Calu3 (cell line): ENCODE measurements around the gene REPS2. TPM values are rescaled to one million over a fixed set of nuclear protein-coding genes. Genes with fewer than 3 reads are reported as not detected.

Source experiments
- BruUV-seq: library from RNA; stranded (reverse); fragments of 400-500 nt; replicated peaks from 2 replicates; lab custom pipeline; 2021; lab: Mats Ljungman, UMichigan
- CTCF ChIA-PET: fragments of 300-600 bp; sonication (Branson Sonifier 250); formaldehyde crosslinking; loops from one replicate; lab custom pipeline; 2022; ENCODE audit warnings: antibody characterized with exemption; lab: Charles Lee
- DNase-seq: peaks from one replicate; pipeline ENCODE4 v3.0.0; 2022
- H3K27ac Mint-ChIP-seq: one replicate; pipeline ENCODE4 v1.8.0; 2022; ENCODE audit warnings: mixed read lengths; ENCODE audit not compliant: unreplicated experiment
- H3K27me3 Mint-ChIP-seq: one replicate; pipeline ENCODE4 v1.8.0; 2022; ENCODE audit warnings: mixed read lengths; ENCODE audit not compliant: unreplicated experiment
- H3K36me3 Mint-ChIP-seq: one replicate; pipeline ENCODE4 v1.8.0; 2022; ENCODE audit warnings: mild to moderate bottlenecking, moderate library complexity, mixed read lengths; ENCODE audit not compliant: insufficient read depth, unreplicated experiment
- H3K4me1 Mint-ChIP-seq: one replicate; pipeline ENCODE4 v1.8.0; 2022; ENCODE audit warnings: mild to moderate bottlenecking, low read depth, mixed read lengths; ENCODE audit not compliant: unreplicated experiment
- H3K4me3 Mint-ChIP-seq: one replicate; pipeline ENCODE4 v1.8.0; 2022; ENCODE audit warnings: mild to moderate bottlenecking, low read depth, moderate library complexity, mixed read lengths; ENCODE audit not compliant: unreplicated experiment
- H3K9me3 Mint-ChIP-seq: one replicate; pipeline ENCODE4 v1.8.0; 2022; ENCODE audit warnings: low read depth, mixed read lengths; ENCODE audit not compliant: unreplicated experiment
- intact Hi-C: fragments of 100-400 bp; cut with micrococcal nuclease; formaldehyde crosslinking; loops from one replicate; pipeline ENCODE4 v1.10.0; 2022; ENCODE audit not compliant: unreplicated experiment
- total RNA-seq: library from RNA; stranded (reverse); gene quantifications from 2 replicates; pipeline ENCODE4 v1.2.3, GENCODE V29; 2022
- TF ChIP-seq, protein P1 (sequence below): fragments of 200-600 bp; IDR thresholded peaks from one replicate; pipeline ENCODE4 v1.8.0; 2022; ENCODE audit warnings: antibody characterized with exemption; ENCODE audit not compliant: unreplicated experiment

REPS2 gene
- total RNA-seq, 1 experiment from 2014 or later = 14.5 TPM

DNA sequence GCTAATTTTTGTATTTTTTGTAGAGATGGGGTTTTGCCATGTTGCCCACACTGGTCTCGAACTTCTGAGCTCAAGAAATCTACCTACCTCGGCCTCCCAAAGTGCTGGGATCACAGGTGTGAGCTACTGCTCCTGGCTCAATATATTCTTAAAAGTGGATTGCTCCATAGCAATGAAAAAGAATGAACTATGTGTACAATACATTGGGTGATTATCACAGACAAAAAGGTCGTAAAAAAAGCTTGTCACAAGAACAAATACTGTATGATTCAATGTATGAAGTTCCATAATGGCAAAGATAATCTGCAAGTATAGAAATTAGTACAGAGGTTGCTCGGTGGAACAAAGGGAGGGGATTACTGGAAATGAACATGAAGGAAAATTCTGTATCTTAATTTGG, 70.7 kb downstream of the REPS2 start:
- intact Hi-C loops = no loop called here
- Mint-ChIP-seq H3K36me3 (no peaks in the 10 kb centered on the region), H3K4me3 (no peak overlapping the region), H3K27me3 (no peaks in the 10 kb centered on the region), H3K4me1 (no peaks in the 10 kb centered on the region), H3K27ac (no peak overlapping the region), H3K9me3 (no peaks in the 10 kb centered on the region)
- no peak for DNase-seq
- TF ChIP-seq, protein P1, sequence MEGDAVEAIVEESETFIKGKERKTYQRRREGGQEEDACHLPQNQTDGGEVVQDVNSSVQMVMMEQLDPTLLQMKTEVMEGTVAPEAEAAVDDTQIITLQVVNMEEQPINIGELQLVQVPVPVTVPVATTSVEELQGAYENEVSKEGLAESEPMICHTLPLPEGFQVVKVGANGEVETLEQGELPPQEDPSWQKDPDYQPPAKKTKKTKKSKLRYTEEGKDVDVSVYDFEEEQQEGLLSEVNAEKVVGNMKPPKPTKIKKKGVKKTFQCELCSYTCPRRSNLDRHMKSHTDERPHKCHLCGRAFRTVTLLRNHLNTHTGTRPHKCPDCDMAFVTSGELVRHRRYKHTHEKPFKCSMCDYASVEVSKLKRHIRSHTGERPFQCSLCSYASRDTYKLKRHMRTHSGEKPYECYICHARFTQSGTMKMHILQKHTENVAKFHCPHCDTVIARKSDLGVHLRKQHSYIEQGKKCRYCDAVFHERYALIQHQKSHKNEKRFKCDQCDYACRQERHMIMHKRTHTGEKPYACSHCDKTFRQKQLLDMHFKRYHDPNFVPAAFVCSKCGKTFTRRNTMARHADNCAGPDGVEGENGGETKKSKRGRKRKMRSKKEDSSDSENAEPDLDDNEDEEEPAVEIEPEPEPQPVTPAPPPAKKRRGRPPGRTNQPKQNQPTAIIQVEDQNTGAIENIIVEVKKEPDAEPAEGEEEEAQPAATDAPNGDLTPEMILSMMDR = no peak
- BruUV-seq = no TSS peak
- CTCF ChIA-PET = interaction anchor here (0.5 kb wide), 1 partner anchor 11 kb away, joined by 3 read pairs; no protein-coding TSS in a partner anchor

GRCh38 chrX:17020356-17020755, 73.9 kb downstream of the REPS2 start:
- Mint-ChIP-seq H3K4me1 (peaks cover 15% of the 10 kb centered on the region), H3K27me3 (no peaks in the 10 kb centered on the region), H3K36me3 (no peaks in the 10 kb centered on the region), H3K9me3 (no peaks in the 10 kb centered on the region), H3K27ac (no peak overlapping the region), H3K4me3 (no peak overlapping the region)
- CTCF ChIA-PET = no interaction called here
- DNase-seq = no peak
- BruUV-seq = no TSS peak
- intact Hi-C loops = no loop called here
- TF ChIP-seq, protein P1 = no peak

- Mint-ChIP-seq H3K9me3 (no peaks in the 10 kb centered on the region), H3K27me3 (no peaks in the 10 kb centered on the region), H3K4me1 (peaks cover 15% of the 10 kb centered on the region), H3K27ac (no peak overlapping the region), H3K36me3 (no peaks in the 10 kb centered on the region), H3K4me3 (no peak overlapping the region)
- BruUV-seq = no TSS peak
- no peak for DNase-seq
- CTCF ChIA-PET = no interaction called here
- intact Hi-C loops = no loop called here
- TF ChIP-seq, protein P1 = no peak
Measured at GRCh38 chrX:17020851-17021821, 74.7 kb downstream of the REPS2 start.

- peaks cover 15% of the 10 kb centered on the region for H3K4me1 Mint-ChIP-seq
- CTCF ChIA-PET = interaction anchor here (0.7 kb wide), 1 partner anchor 14 kb away, joined by 3 read pairs; no protein-coding TSS in a partner anchor
- H3K4me3 Mint-ChIP-seq = no peak overlapping the region
- TF ChIP-seq, protein P1 = no peak
- no peaks in the 10 kb centered on the region for H3K36me3 Mint-ChIP-seq
- BruUV-seq = no TSS peak
- no peaks in the 10 kb centered on the region for H3K27me3 Mint-ChIP-seq
- no peaks in the 10 kb centered on the region for H3K9me3 Mint-ChIP-seq
- DNase-seq = no peak
- H3K27ac Mint-ChIP-seq = no peak overlapping the region
- intact Hi-C loops = no loop called here
Measured at GRCh38 chrX:17021851-17022604, 75.6 kb downstream of the REPS2 start.
